Stimulated activated CD4-positive, alpha-beta T cell treated with anti-CD3 and anti-CD28 coated beads, Interleukin-1b, Interleukin-23, amount 100 ng/mL, for 4 hours (primary cell): ENCODE data around the gene SNAPC4.

Experiments used
- DNase-seq, 2 donors: peaks; one replicate each; pipeline ENCODE4 v3.0.0-alpha.2; 2020; ENCODE audit warnings: low read depth in 2 of 2

The SNAPC4 gene, protein sequence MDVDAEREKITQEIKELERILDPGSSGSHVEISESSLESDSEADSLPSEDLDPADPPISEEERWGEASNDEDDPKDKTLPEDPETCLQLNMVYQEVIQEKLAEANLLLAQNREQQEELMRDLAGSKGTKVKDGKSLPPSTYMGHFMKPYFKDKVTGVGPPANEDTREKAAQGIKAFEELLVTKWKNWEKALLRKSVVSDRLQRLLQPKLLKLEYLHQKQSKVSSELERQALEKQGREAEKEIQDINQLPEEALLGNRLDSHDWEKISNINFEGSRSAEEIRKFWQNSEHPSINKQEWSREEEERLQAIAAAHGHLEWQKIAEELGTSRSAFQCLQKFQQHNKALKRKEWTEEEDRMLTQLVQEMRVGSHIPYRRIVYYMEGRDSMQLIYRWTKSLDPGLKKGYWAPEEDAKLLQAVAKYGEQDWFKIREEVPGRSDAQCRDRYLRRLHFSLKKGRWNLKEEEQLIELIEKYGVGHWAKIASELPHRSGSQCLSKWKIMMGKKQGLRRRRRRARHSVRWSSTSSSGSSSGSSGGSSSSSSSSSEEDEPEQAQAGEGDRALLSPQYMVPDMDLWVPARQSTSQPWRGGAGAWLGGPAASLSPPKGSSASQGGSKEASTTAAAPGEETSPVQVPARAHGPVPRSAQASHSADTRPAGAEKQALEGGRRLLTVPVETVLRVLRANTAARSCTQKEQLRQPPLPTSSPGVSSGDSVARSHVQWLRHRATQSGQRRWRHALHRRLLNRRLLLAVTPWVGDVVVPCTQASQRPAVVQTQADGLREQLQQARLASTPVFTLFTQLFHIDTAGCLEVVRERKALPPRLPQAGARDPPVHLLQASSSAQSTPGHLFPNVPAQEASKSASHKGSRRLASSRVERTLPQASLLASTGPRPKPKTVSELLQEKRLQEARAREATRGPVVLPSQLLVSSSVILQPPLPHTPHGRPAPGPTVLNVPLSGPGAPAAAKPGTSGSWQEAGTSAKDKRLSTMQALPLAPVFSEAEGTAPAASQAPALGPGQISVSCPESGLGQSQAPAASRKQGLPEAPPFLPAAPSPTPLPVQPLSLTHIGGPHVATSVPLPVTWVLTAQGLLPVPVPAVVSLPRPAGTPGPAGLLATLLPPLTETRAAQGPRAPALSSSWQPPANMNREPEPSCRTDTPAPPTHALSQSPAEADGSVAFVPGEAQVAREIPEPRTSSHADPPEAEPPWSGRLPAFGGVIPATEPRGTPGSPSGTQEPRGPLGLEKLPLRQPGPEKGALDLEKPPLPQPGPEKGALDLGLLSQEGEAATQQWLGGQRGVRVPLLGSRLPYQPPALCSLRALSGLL (N-terminal part only)

DNA sequence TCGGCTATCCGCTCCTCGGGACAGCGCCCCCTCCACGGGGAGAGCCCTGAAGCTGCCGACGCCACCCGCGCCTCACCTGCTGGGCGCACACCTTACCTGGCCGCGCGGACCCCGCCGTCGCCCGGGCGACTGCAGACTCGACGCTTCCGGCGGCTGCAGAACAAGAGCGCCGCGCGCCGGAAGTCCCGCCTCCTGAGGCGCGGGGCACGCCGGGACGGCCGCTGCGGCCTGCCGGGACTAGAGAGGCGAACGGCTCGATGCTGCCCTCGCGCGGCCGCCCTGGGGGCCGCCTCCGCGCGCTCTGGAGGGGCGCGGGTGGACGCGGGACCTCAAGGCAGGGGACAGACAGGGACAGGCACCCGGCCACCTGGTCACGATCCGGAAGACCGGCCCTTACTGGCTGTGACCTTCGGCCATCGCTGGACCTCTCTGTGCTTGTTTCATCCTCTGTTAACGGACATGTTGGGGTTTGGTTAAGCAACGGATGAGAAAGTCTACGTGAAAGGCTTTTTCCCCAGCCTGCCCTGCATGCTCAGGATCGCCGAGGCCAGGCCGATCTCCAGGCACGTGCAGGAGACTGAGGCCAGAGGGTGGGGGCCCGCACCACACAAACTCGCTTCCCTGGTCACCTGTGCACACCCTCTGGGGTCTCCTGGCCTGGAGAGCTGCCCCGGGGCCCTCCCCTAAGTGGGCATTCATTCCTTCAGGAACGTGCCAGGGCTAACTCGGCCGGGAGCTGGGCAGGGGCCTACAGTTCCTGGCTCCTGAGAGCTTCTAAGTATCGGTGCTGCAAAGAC lies at the start of gene SNAPC4:
TSS of gene SNAPC4 (minus strand) at position 133 of the 797 bp plus-strand sequence. CDS start 1,742 bp downstream, outside the sequence.
- DNase-seq = peak; percentile 82 to 87

- no peak for DNase-seq
Measured at GRCh38 chr9:136448655-136449054, 48.7 kb upstream of the SNAPC4 start.

- no peak for DNase-seq
Measured at GRCh38 chr9:136447173-136447778, 47.3 kb upstream of the SNAPC4 start.

- DNase-seq = no peak
Measured at GRCh38 chr9:136445799-136446198, 45.8 kb upstream of the SNAPC4 start.

DNA sequence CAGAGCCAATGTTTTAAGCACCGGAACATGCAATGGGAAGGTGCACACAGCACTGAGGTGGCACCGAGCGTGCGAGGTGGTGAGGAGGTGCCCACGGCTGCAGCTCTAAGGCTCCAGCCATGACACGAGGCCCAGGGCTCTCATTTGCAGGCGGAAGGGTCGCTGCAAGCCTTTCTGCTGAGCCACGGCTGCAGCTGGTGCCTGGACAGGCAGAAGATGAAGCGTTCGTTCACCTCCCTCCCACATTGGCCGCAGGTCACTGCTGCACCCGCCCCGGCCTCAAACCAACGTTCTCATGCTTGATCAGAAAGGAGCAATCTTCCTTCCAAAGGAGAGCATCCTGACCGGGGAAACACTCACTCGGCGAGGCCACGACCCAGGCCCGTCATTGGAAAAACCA lies 44.1 kb upstream of the SNAPC4 start:
- DNase-seq = no peak

DNA sequence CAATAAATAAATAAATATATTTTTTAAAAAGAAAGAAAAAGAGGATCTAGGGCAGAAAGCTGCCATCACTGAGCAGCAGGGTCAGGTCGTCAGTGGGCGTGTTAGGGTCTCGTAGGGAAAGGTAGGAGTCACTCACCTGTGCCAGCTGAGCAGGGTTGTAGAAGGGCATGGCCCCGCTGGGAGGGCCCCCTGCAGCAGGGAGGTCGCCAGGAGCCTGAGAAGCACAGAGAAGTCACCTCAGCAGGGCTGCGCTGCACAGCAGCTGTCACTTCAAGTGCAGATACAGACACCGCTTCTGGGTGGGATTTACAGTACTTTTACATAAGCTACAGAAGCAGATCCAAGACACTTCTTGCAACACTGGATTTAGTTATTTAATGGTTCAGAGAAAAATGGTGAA lies 43.7 kb upstream of the SNAPC4 start:
- DNase-seq = no peak

DNA sequence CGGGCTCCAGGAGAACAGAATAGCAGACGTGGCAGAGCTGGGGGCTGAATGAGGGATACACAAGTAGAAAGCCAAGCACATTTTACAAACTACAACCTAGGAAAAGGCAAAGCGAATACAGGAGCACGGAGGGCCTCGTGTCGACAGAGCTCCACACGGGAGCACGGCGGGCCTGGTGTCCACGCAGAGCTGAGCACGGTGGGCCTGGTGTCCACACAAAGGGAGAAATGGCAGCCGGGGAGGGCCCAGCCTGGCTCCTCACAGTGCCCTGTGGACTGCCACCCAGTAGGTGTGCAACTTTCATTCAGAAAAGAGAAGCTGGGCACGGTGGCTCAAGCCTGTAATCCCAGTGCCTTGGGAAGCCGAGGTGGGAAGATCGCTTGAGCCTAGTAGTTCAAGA lies 43.1 kb upstream of the SNAPC4 start:
- DNase-seq = no peak

GRCh38 chr9:136442265-136442664 lies 42.3 kb upstream of the SNAPC4 start:
- no peak for DNase-seq

DNA sequence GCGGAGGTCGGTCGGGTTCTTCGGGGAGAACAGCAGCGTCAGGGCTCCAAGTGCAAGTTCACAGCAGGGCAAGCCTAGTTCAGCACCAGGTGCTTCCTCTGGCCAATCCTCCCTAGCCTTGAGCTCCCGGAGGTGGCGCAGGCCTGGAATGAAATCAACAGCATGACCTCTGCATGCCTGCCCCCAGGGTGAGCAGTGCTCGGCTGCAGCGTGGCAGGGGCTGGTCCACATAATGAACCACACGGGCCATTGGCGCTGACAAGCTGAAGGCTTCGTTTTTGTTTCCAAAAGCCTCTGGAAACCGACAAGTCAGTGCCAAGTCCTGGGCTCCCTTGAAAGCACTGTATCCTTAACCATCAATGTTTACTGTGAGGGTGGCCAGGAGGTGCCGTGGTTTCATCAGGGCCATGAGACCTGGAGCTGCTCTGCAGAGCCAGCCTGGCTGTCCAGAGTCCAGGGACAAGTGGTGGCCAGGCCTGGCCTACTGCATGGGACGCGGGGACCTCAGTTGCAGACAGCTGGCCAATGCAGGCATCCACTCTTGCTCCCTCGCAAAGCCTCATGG lies 41.8 kb upstream of the SNAPC4 start:
- DNase-seq = no peak

DNA sequence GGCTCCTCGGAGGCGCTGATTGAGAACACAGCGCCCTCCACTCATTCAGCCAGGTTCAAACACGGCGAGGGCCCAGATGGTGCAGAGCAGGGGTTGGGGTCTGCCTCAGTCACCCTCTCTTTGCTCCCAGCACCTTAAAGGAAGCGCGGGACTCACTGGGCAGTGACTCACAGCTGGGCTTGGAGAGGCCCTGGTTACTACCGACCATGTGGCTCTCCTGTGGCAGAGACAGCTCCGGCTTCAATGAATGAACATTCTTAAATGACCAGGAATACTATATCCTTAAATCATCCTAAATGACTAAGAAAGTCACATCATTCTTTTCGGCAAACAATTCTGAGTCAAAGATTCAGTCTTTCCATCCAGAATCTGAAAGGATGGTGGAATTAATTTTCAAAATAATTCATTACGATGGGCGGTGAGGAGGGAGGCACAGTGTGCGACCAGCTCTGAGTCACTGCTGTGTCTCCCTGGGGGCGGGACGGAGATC lies 41.3 kb upstream of the SNAPC4 start:
- no peak for DNase-seq

- peak; percentile 81 to 89 for DNase-seq
Measured at GRCh38 chr9:136439481-136440408, 39.8 kb upstream of the SNAPC4 start, which contains the start of gene INPP5E. INPP5E (minus strand) TSS chr9:136439845; CDS start chr9:136439419, 426 bp downstream.

DNA sequence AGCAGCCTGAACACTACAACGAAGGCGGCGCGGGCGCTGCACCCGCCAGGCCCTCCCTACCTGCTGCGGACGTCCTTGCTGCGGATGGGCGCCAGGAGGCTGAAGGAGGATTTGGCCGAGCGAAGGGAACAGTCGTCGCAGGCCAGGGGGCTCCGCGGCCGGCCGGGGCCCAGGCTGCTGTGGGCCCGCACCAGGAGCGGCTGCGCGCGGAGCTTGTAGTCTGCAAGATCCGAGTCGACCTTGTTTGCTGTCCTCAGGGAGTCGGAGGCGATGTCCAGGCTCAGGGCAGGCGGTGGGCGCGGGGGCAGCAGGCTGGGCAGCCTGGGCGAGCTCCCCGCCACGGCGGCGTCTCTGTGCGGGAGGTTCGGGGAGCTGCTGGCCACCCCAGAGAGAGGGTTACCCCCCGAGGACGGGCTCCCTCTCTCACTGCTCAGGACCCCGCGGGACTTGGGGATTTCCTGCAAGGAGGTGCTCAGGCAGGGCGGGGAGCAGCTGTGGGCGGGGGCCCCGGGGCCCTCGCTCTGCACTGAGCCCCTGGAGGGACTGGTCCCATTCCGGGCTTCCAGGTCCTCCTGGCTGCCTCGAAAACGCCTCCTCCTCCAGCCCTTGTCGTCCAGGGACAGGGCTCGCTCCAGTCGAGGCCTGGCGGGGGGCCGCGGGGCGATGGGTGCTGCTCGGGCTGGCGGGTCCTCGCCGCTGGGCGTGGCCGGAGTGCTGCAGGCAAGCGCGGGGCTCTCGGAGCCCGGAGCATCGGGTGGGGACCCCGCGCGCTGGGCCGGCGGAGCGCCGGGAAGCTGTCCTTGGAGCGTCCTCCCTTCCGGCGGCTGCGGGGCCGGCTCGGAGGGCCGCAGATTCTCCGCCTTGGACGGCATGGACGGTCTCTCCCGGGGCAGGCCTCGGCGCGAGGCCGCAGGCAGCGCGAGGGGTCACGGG lies 38.8 kb upstream of the SNAPC4 start:
- DNase-seq = peak; percentile 33 to 54

DNA sequence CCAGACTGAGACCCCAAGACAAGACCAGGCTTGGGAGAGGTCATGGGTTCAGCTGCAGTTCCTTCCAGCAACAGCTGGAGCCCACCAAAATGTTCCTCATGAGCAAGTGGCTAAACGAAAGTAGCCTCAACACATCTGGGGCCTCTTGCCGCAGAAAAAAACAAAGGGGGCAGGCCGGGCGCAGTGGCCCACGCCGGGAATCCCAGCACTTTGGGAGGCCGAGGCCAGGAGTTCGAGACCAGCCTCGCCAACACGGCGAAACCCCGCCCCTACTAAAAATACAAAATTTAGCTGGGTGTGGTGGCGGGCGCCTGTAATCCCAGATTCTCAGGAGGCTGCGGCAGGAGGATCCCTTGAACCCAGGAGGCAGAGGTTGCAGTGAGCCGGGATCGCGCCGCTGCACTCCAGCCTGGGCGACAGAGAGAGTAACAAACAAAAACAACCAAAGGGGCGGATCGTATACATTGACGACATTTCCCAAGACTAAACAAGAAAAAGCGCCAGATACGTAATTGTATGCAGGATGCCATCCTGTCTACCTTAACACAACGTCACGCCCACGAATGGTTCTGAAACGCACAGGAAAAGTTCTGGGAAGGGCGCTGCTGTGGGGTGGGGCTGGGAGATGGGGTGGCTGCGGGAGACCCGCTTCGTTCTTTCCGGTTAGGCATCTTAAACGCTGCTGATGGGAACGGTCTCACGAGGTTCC lies 38.0 kb upstream of the SNAPC4 start:
- no peak for DNase-seq

DNA sequence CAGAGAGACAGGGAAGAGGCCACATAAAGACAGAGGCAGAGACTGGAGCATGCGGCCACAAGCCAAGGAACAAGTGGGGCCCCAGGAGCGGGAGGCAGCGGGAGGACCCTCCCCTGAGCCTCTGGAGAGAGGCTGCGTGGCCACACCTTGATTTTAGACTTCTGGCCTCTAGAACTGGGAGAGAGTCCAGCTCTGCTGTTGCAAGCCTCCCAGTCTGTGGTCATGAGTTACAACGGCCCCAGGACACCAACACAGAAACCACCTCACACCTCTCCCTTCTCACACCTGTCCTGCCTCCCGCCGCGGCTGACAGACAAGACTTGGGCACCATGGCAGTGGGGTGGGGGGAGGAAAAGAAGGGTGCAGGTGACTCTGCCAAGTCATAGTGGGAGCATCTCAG lies 37.5 kb upstream of the SNAPC4 start:
- DNase-seq = no peak

DNA sequence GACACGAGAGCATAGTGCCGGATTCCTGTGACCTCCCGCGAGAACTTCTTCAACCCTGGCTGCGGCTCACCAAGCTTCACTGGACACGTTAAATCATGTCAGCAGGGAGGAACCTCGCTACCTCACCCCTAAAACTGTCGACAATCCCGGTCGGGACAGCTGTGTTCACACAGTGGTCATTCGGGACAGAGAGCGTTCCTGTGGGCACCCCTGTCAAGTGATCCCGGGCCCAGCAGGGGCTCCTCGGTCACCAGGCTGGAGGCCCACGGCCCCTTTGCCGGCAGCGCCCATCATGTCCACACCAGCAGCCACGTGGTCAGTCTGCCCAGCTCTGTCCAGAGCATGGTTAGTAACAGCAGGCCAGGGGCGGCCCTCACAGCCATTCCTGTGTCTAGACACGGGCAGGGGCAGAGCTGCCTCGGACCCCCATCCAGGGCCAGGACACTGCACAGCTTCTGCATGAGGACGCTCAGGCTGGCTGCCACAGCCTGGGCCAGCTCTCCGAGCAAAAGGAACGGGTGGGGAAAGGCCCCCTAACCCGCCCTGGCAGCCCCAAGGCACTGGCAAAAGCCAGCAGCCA lies 36.2 kb upstream of the SNAPC4 start:
- no peak for DNase-seq

GRCh38 chr9:136434580-136435169 lies 34.7 kb upstream of the SNAPC4 start:
- DNase-seq = no peak
